A549 treated with dexamethasone at 1 μM for 4 hours (cell line): ENCODE results near the gene C9orf152. TPM values are rescaled to one million over a fixed set of nuclear protein-coding genes. Genes with fewer than 3 reads are reported as not detected.

Experiments used
- total RNA-seq: library from RNA; stranded (reverse); fragments of 200-300 nt; extraction: Qiagen RNA extraction; gene quantifications from 5 replicates; pipeline ENCODE4 v1.2.3, GENCODE V29; 2022

Gene C9orf152
- 0.19 to 0.33 TPM (median 0.25 TPM) in 5 replicates for total RNA-seq

GRCh38 chr9:110208031-110208430 is at the start of gene C9orf152:
Gene C9orf152 (minus strand): TSS chr9:110208159. CDS start chr9:110207579, 580 bp downstream.

GRCh38 chr9:110256380-110257096 is 48.6 kb upstream of the C9orf152 start, which contains the start of gene TXN:
Gene TXN (minus strand): TSS chr9:110256507. CDS start chr9:110256435, 72 bp downstream.

Other genes with a start within 250 kb of the C9orf152 start
- 975 to 1,573 TPM (median 1,072 TPM) in 5 replicates for gene TXN, start 48.3 kb upstream of the C9orf152 start, total RNA-seq
- gene TXNDC8, start 129.7 kb upstream of the C9orf152 start, total RNA-seq = not detected in 5 replicates